ENCODE measurements around the gene LEKR1. TPM values are rescaled to one million over a fixed set of nuclear protein-coding genes. Genes with fewer than 3 reads are reported as not detected.
A peak's percentile ranks its signal among the peaks of the same experiment; 100 is the strongest.

The LEKR1 gene
- total RNA-seq, 1 donor from 2014 or later, result 4.1 TPM

DNA sequence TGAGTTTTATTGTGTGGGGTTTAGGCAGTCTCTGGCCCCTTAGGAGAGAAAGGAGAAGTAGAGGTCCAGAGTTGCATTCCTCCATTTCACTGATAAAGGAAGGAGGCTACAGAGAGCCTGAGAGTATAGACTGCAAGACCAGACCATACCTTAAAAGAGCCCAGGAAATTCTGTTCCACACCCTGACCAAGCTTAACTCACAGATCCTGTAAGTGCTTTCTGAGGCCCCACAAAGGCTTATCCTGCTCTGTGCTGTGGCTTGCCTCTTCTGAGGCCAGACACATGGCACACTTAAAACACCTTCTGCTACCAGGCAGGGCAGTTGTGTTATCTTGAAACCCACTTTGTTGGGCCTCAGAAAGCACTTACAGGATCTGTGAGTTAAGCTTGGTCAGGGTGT is 39.2 kb upstream of the LEKR1 start:
- Mint-ChIP-seq H3K36me3 (ENCODE audit: insufficient read depth) (no peaks in the 10 kb centered on the region), H3K27me3 (no peaks in the 10 kb centered on the region), H3K27ac (no peak overlapping the region), H3K4me1 (ENCODE audit: low read depth) (peaks cover 6% of the 10 kb centered on the region), H3K4me3 (ENCODE audit: low read depth) (no peak overlapping the region), H3K9me3 (ENCODE audit: low read depth) (no peaks in the 10 kb centered on the region)
- TF ChIP-seq, protein P1, sequence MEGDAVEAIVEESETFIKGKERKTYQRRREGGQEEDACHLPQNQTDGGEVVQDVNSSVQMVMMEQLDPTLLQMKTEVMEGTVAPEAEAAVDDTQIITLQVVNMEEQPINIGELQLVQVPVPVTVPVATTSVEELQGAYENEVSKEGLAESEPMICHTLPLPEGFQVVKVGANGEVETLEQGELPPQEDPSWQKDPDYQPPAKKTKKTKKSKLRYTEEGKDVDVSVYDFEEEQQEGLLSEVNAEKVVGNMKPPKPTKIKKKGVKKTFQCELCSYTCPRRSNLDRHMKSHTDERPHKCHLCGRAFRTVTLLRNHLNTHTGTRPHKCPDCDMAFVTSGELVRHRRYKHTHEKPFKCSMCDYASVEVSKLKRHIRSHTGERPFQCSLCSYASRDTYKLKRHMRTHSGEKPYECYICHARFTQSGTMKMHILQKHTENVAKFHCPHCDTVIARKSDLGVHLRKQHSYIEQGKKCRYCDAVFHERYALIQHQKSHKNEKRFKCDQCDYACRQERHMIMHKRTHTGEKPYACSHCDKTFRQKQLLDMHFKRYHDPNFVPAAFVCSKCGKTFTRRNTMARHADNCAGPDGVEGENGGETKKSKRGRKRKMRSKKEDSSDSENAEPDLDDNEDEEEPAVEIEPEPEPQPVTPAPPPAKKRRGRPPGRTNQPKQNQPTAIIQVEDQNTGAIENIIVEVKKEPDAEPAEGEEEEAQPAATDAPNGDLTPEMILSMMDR (IDR thresholded peaks at IDR 0.05; ENCODE audit: unreplicated experiment), result no peak
- DNase-seq (ENCODE audit: low spot score, unreplicated experiment), result no peak

DNA sequence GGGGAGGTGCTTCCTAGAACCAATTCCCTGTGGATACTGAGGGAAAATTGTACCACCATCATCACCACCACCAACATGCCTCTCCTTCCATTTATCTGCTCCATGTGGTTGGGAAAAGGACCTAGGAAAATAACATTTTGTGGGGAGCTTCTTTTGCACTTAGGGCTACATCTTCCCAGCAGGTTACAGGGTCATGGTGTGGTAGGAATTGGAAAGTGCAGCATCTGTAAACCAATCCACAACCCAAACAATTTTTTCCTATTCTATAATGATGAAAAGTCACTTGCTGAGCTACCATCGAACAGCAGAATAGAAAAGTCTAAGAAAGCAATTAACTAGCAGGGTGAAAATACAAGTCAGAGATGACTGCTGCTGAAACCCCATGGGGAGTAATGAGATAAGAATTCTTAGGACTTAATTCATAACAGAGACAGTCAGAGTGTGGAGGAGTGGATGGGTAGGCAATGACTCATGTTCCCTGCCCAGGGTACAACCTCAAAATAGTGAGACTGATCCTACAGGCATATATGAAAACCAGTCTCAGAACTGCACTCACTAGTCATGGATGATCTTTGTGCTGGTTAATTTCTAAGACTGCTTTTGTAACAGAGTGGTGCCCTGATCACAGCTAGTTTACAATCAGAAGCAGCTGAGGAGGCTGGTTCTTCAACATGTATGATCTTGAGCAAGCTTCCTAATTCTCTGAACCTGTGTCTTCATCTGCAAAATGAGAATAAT is 38.1 kb upstream of the LEKR1 start:
- Mint-ChIP-seq H3K27me3 (no peaks in the 10 kb centered on the region), H3K4me1 (ENCODE audit: low read depth) (peaks cover 10% of the 10 kb centered on the region), H3K36me3 (ENCODE audit: insufficient read depth) (no peaks in the 10 kb centered on the region), H3K9me3 (ENCODE audit: low read depth) (no peaks in the 10 kb centered on the region), H3K27ac (no peak overlapping the region), H3K4me3 (ENCODE audit: low read depth) (no peak overlapping the region)
- TF ChIP-seq, protein P1 (IDR thresholded peaks at IDR 0.05; ENCODE audit: unreplicated experiment), result no peak
- no peak for DNase-seq (ENCODE audit: low spot score, unreplicated experiment)

DNA sequence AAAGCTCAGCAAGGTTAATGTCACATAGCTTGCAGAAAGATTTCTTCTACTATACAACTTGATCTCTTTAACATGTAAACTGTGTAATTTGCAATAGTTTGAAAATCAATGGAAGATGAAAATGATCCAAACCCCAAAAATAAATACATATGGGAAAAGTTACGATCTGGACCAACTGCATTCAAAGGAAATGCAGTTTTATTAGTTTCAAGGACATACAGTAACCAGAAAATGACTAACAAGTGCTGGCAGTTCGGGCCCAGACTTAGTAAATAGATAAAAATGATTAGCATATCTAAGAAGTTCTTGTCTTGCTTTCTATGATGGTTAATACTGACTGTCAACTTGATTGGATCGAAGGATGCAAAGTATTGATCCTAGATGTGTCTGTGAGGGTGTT is 37.3 kb upstream of the LEKR1 start:
- TF ChIP-seq, protein P1 (IDR thresholded peaks at IDR 0.05; ENCODE audit: unreplicated experiment), result no peak
- Mint-ChIP-seq H3K27me3 (no peaks in the 10 kb centered on the region), H3K9me3 (ENCODE audit: low read depth) (no peaks in the 10 kb centered on the region), H3K27ac (no peak overlapping the region), H3K4me1 (ENCODE audit: low read depth) (peaks cover 16% of the 10 kb centered on the region), H3K4me3 (ENCODE audit: low read depth) (no peak overlapping the region), H3K36me3 (ENCODE audit: insufficient read depth) (no peaks in the 10 kb centered on the region)
- no peak for DNase-seq (ENCODE audit: low spot score, unreplicated experiment)

DNA sequence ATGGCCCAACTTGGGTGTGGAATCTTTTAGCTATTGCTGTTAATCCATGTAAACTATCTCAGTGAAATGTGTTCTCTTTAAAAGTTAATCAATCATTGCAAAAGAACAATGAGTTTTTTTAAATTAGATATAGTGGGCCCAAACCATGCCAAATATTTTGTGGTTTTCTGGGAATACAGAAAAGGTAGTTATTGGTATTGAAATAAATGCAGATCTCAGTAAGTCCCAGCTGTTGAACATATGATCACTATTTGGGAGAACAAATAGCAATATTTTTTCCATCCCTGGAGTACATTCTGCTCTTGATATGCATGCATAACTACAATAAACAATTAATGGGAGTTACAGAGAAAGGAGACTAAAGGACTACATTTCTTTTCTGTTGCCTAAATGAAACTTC is 36.0 kb upstream of the LEKR1 start:
- no peaks in the 10 kb centered on the region for H3K9me3 Mint-ChIP-seq (ENCODE audit: low read depth)
- DNase-seq (ENCODE audit: low spot score, unreplicated experiment), result no peak
- TF ChIP-seq, protein P1 (IDR thresholded peaks at IDR 0.05; ENCODE audit: unreplicated experiment), result no peak
- no peaks in the 10 kb centered on the region for H3K36me3 Mint-ChIP-seq (ENCODE audit: insufficient read depth)
- H3K4me1 Mint-ChIP-seq (ENCODE audit: low read depth), result peaks cover 18% of the 10 kb centered on the region
- no peak overlapping the region for H3K27ac Mint-ChIP-seq
- H3K27me3 Mint-ChIP-seq, result no peaks in the 10 kb centered on the region
- no peak overlapping the region for H3K4me3 Mint-ChIP-seq (ENCODE audit: low read depth)

DNA sequence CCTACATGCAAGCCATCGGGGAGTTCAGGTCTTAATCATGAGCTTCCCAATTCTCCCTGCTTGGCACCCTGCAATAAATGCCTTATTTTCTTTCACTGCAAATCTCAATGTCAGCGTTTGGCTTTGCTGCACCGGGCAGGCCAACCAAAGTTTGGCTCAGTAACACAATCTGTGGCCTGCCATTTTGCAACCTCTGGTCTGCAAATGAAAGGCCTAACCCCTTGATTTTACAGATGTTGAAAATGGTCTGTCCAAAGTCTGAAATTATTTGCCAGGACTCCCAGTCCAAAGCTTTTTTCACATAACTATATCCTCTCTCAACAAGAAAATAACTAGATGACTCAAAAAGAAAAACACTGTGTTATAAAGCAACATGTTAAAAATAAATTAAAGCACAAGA is 34.0 kb upstream of the LEKR1 start:
- H3K9me3 Mint-ChIP-seq (ENCODE audit: low read depth), result no peaks in the 10 kb centered on the region
- DNase-seq (ENCODE audit: low spot score, unreplicated experiment), result no peak

More for the DNA sequence above, 34.0 kb upstream of the LEKR1 start:
- H3K27me3 Mint-ChIP-seq, result no peaks in the 10 kb centered on the region
- TF ChIP-seq, protein P1 (IDR thresholded peaks at IDR 0.05; ENCODE audit: unreplicated experiment), result no peak
- no peak overlapping the region for H3K4me3 Mint-ChIP-seq (ENCODE audit: low read depth)
- no peaks in the 10 kb centered on the region for H3K36me3 Mint-ChIP-seq (ENCODE audit: insufficient read depth)
- peaks cover 20% of the 10 kb centered on the region for H3K4me1 Mint-ChIP-seq (ENCODE audit: low read depth)
- peak overlapping the region; percentile 53 for H3K27ac Mint-ChIP-seq
